Smooth muscle cell (in vitro differentiated cells): ENCODE measurements around the gene NRN1L. TPM values are rescaled to one million over a fixed set of nuclear protein-coding genes. Genes with fewer than 3 reads are reported as not detected.
A peak's percentile ranks its signal among the peaks of the same experiment; 100 is the strongest.

ENCODE experiments used
- DNase-seq: peaks from one replicate; lab custom pipeline; 2025; ENCODE audit not compliant: unreplicated experiment; lab: John Stamatoyannopoulos, UW
- H2AFZ ChIP-seq: fragments of 200-600 bp; sonication (generic); 2 replicates; pipeline ENCODE4 v1.6.0; 2016; ENCODE audit warnings: antibody characterized with exemption, low read depth, mild to moderate bottlenecking
- H3F3A ChIP-seq: fragments of 200-600 bp; sonication (generic); 2 replicates; pipeline ENCODE4 v1.6.0; 2017; ENCODE audit warnings: antibody characterized with exemption, low read depth
- H3K27ac ChIP-seq: fragments of 200-600 bp; sonication (generic); 2 replicates; pipeline ENCODE4 v1.5.1; 2016; ENCODE audit warnings: low read depth, mild to moderate bottlenecking
- H3K27me3 ChIP-seq: fragments of 200-600 bp; sonication (generic); 2 replicates; pipeline ENCODE4 v1.6.1; 2016; ENCODE audit warnings: low read depth, mild to moderate bottlenecking
- H3K36me3 ChIP-seq: fragments of 200-600 bp; sonication (generic); 2 replicates; pipeline ENCODE4 v1.5.1; 2016; ENCODE audit warnings: low read depth
- H3K4me1 ChIP-seq: fragments of 200-600 bp; sonication (generic); 2 replicates; pipeline ENCODE4 v1.5.1; 2016; ENCODE audit warnings: low read depth
- H3K4me2 ChIP-seq: fragments of 200-600 bp; sonication (generic); 2 replicates; pipeline ENCODE4 v1.6.0; 2016; ENCODE audit warnings: mild to moderate bottlenecking
- H3K4me3 ChIP-seq: fragments of 200-600 bp; sonication (generic); 2 replicates; pipeline ENCODE4 v1.5.1; 2016; ENCODE audit warnings: mild to moderate bottlenecking
- H3K79me2 ChIP-seq: fragments of 200-600 bp; sonication (generic); 2 replicates; pipeline ENCODE4 v1.6.0; 2016; ENCODE audit warnings: low read depth, mild to moderate bottlenecking
- H3K9ac ChIP-seq: fragments of 200-600 bp; sonication (generic); 2 replicates; pipeline ENCODE4 v1.6.0; 2016; ENCODE audit warnings: low read depth
- H3K9me3 ChIP-seq: fragments of 200-600 bp; sonication (generic); replicated peaks from 2 replicates; pipeline ENCODE4 v1.5.1; 2016; ENCODE audit warnings: low read depth
- H4K20me1 ChIP-seq: fragments of 200-600 bp; sonication (generic); 2 replicates; pipeline ENCODE4 v1.6.0; 2016; ENCODE audit warnings: low read depth
- CTCF ChIP-seq: fragments of 200-600 bp; sonication (generic); IDR thresholded peaks from 2 replicates; pipeline ENCODE4 v1.5.1; 2017; ENCODE audit warnings: borderline replicate concordance, mild to moderate bottlenecking, antibody characterized with exemption; ENCODE audit not compliant: insufficient read depth, poor library complexity, severe bottlenecking
- WGBS: methylation state at CpG from one replicate; pipeline ENCODE4 v1.1.7; 2016; ENCODE audit warnings: low lambda C conversion rate; 5-methylcytosine and 5-hydroxymethylcytosine counted together
- polyA plus RNA-seq: library from polyadenylated mRNA; unstranded; fragments of >200 nt; fragmentation: Nextera tagmentation; extraction: Ambion mirVana; gene quantifications from 2 replicates; pipeline ENCODE4 v1.2.1, GENCODE V29; 2016
- total RNA-seq: library from RNA; depleted of rRNA; stranded (reverse); fragments of >200 nt; gene quantifications from 2 replicates; pipeline ENCODE4 v1.2.3, GENCODE V29; 2014

NRN1L gene
- total and polyA plus RNA-seq, 2 experiments from 2014 or later = 0.57 TPM; not detected in 1

GRCh38 chr16:67841816-67842508 is 42.7 kb upstream of the NRN1L start, which contains the start of gene THAP11:
TSS of gene THAP11 (plus strand) at chr16:67842320. CDS start at chr16:67842555, 235 bp downstream.
- WGBS = 2% methylated on average over 77 of the region's 83 CpGs
- peaks cover 35% of the 10 kb centered on the region for H3K4me1 ChIP-seq
- peak; percentile 63 for TF ChIP-seq CTCF
- peak within 1 kb of the TSS; percentile 94 for H3K4me2 ChIP-seq
- peak; percentile 94 for DNase-seq
- H3K27ac ChIP-seq = peak within 1 kb of the TSS; percentile 98
- peak within 1 kb of the TSS; percentile 95 for H2AFZ ChIP-seq
- peaks cover 30% of the 10 kb centered on the region for H3F3A ChIP-seq
- H3K27me3 ChIP-seq = no peaks in the 10 kb centered on the region
- H3K9ac ChIP-seq = peak within 1 kb of the TSS; percentile 90
- no peaks in the 10 kb centered on the region for H3K36me3 ChIP-seq
- H3K4me3 ChIP-seq = peak within 1 kb of the TSS; percentile 85
- peaks cover 17% of the 10 kb centered on the region for H4K20me1 ChIP-seq
- H3K9me3 ChIP-seq = no peaks in the 10 kb centered on the region
- H3K79me2 ChIP-seq = peaks cover 30% of the 10 kb centered on the region

- peak overlapping the region; percentile 94 for H3K4me2 ChIP-seq
- peak; percentile 13 for TF ChIP-seq CTCF
- H3K36me3 ChIP-seq = no peaks in the 10 kb centered on the region
- H2AFZ ChIP-seq = peak overlapping the region; percentile 55
- 2% methylated on average over 61 of the region's 67 CpGs for WGBS
- H4K20me1 ChIP-seq = peaks cover 17% of the 10 kb centered on the region
- H3K4me1 ChIP-seq = peaks cover 35% of the 10 kb centered on the region
- peaks cover 37% of the 10 kb centered on the region for H3K79me2 ChIP-seq
- H3K27me3 ChIP-seq = no peaks in the 10 kb centered on the region
- H3K4me3 ChIP-seq = peak overlapping the region; percentile 85
- H3K9me3 ChIP-seq = no peaks in the 10 kb centered on the region
- peak overlapping the region; percentile 41 for H3K9ac ChIP-seq
- H3K27ac ChIP-seq = peak overlapping the region; percentile 98
- H3F3A ChIP-seq = peaks cover 30% of the 10 kb centered on the region
- peak; percentile 44 for DNase-seq
Observed at GRCh38 chr16:67842509-67843342, 42.0 kb upstream of the NRN1L start.

- Histone ChIP-seq H3F3A (peaks cover 30% of the 10 kb centered on the region), H3K79me2 (peaks cover 43% of the 10 kb centered on the region), H3K9ac (peak overlapping the region; percentile 41), H3K4me1 (peaks cover 41% of the 10 kb centered on the region), H3K4me2 (peak overlapping the region; percentile 94), H4K20me1 (peaks cover 24% of the 10 kb centered on the region), H3K36me3 (no peaks in the 10 kb centered on the region), H3K9me3 (no peaks in the 10 kb centered on the region), H3K27me3 (no peaks in the 10 kb centered on the region), H2AFZ (no peak overlapping the region), H3K27ac (peak overlapping the region; percentile 98), H3K4me3 (peak overlapping the region; percentile 85)
- TF ChIP-seq CTCF = no peak
- WGBS = 25% methylated on average over 11 of the region's 11 CpGs
- no peak for DNase-seq
Observed at GRCh38 chr16:67843343-67843765, 41.3 kb upstream of the NRN1L start.
